ENCODE data around the gene MYO9A.

The MYO9A gene

GRCh38 chr15:71830981-71831380 lies 287.0 kb downstream of the MYO9A start:
- no peak for DNase-seq

GRCh38 chr15:71826196-71826595 lies 291.8 kb downstream of the MYO9A start:
- no peak for DNase-seq

- no peak for DNase-seq
Observed at GRCh38 chr15:71825021-71825730, 292.8 kb downstream of the MYO9A start.

GRCh38 chr15:71823801-71824200 lies 294.1 kb downstream of the MYO9A start:
- no peak for DNase-seq

- no peak for DNase-seq
Observed at GRCh38 chr15:71822890-71823630, 294.9 kb downstream of the MYO9A start.

- DNase-seq, result no peak
Observed at GRCh38 chr15:71821547-71822129, 296.3 kb downstream of the MYO9A start.

GRCh38 chr15:71820127-71820526 lies 297.8 kb downstream of the MYO9A start:
- no peak for DNase-seq

GRCh38 chr15:71817351-71817750 lies 300.6 kb downstream of the MYO9A start:
- DNase-seq, result no peak

GRCh38 chr15:71815301-71815700 lies 302.6 kb downstream of the MYO9A start:
- DNase-seq, result no peak

GRCh38 chr15:71813723-71814470 lies 304.1 kb downstream of the MYO9A start:
- DNase-seq, result no peak

GRCh38 chr15:71812966-71813722 lies 304.8 kb downstream of the MYO9A start:
- no peak for DNase-seq

GRCh38 chr15:71811752-71812735 lies 305.9 kb downstream of the MYO9A start:
- DNase-seq, result no peak

GRCh38 chr15:71811036-71811736 lies 306.8 kb downstream of the MYO9A start:
- no peak for DNase-seq

GRCh38 chr15:71810256-71811035 lies 307.5 kb downstream of the MYO9A start, which contains the start of gene NR2E3:
Gene NR2E3, plus strand, starts transcription at chr15:71810554. Its CDS starts 190 bp downstream, at chr15:71810744.
- no peak for DNase-seq

GRCh38 chr15:71809346-71809745 lies 308.6 kb downstream of the MYO9A start:
- DNase-seq, result no peak

GRCh38 chr15:71808311-71809020 lies 309.5 kb downstream of the MYO9A start:
- DNase-seq, result no peak

- no peak for DNase-seq
Observed at GRCh38 chr15:71807691-71808091, 310.3 kb downstream of the MYO9A start.

- no peak for DNase-seq
Observed at GRCh38 chr15:71807125-71807629, 310.8 kb downstream of the MYO9A start.

GRCh38 chr15:71806452-71806931 lies 311.5 kb downstream of the MYO9A start:
- no peak for DNase-seq
